SK-N-SH (cell line): ENCODE results near the gene DLL3. TPM values are rescaled to one million over a fixed set of nuclear protein-coding genes. Genes with fewer than 3 reads are reported as not detected.

Experiments used
- CTCF ChIA-PET: fragments of 300-600, 350-600 bp; formaldehyde crosslinking; extraction: SDS; loops from one replicate; lab custom pipeline; 2021; lab: Yijun Ruan, JAX
- POLR2A ChIA-PET: fragments of 350-600 bp; sonication (Branson Sonifier 250); formaldehyde crosslinking; extraction: SDS; loops from one replicate; lab custom pipeline; 2020; ENCODE audit warnings: antibody characterized with exemption, inconsistent platforms; lab: Yijun Ruan, JAX
- DNase-seq: peaks from one replicate; pipeline ENCODE4 v3.0.0; 2012
- H2AFZ ChIP-seq: fragments of 200-600 bp; sonication (generic); 2 replicates; pipeline ENCODE4 v1.8.1; 2016; ENCODE audit warnings: antibody characterized with exemption, mild to moderate bottlenecking, low read depth
- H3F3A ChIP-seq: fragments of 200-600 bp; sonication (generic); replicated peaks from 2 replicates; pipeline ENCODE3; 2016; ENCODE audit warnings: antibody characterized with exemption, mild to moderate bottlenecking; ENCODE audit not compliant: insufficient read depth
- H3K27ac ChIP-seq, 2 experiments: fragments of 200-500 bp in 1 of 2; fragments of 200-600 bp in 1 of 2; sonication (Bioruptor generic) in 1 of 2; sonication (generic), shearing (Covaris generic) in 1 of 2; 2 replicates each; pipeline versions ENCODE4 v1.5.1 to v1.6.1; 2014 to 2016; ENCODE audit warnings: low read depth in 2 of 2, inconsistent platforms in 1 of 2, low read length in 1 of 2, mild to moderate bottlenecking in 1 of 2, mixed read lengths in 1 of 2
- H3K27me3 ChIP-seq: fragments of 200-600 bp; sonication (generic), shearing (Covaris generic); 2 replicates; pipeline ENCODE4 v1.6.1; 2016; ENCODE audit warnings: mixed run types; ENCODE audit not compliant: insufficient read depth
- H3K36me3 ChIP-seq, 2 experiments: fragments of 200-500 bp in 1 of 2; fragments of 200-600 bp in 1 of 2; sonication (Bioruptor generic) in 1 of 2; sonication (generic) in 1 of 2; replicated peaks in 1 of 2; 2 replicates each; pipeline versions ENCODE3 to v1.5.1; 2014 to 2016; ENCODE audit warnings: low read length in 1 of 2, mild to moderate bottlenecking in 1 of 2; ENCODE audit not compliant: insufficient read depth in 2 of 2, control insufficient read depth in 1 of 2
- H3K4me1 ChIP-seq, 2 experiments: fragments of 200-500 bp in 1 of 2; fragments of 200-600 bp in 1 of 2; sonication (Bioruptor generic) in 1 of 2; sonication (generic), shearing (Covaris generic) in 1 of 2; 2 replicates each; pipeline versions ENCODE4 v1.5.1 to v1.6.1; 2014 to 2016; ENCODE audit warnings: low read depth in 1 of 2, low read length in 1 of 2, mixed run types in 1 of 2; ENCODE audit not compliant: insufficient read depth in 2 of 2, control insufficient read depth in 1 of 2
- H3K4me2 ChIP-seq: fragments of 200-600 bp; sonication (generic), shearing (Covaris generic); 2 replicates; pipeline ENCODE4 v1.6.1; 2017; ENCODE audit warnings: mixed run types
- H3K4me3 ChIP-seq, 2 experiments: fragments of 200-500 bp in 1 of 2; fragments of 200-600 bp in 1 of 2; sonication (Bioruptor generic) in 1 of 2; sonication (generic), shearing (Covaris generic) in 1 of 2; 2 replicates each; pipeline versions ENCODE4 v1.5.1 to v1.8.1; 2014 to 2016; ENCODE audit warnings: low read depth in 2 of 2, inconsistent platforms in 1 of 2, low read length in 1 of 2, mild to moderate bottlenecking in 1 of 2, mixed read lengths in 1 of 2, moderate library complexity in 1 of 2
- H3K79me2 ChIP-seq: fragments of 200-600 bp; sonication (generic); 2 replicates; pipeline ENCODE4 v1.8.1; 2017; ENCODE audit warnings: mild to moderate bottlenecking; ENCODE audit not compliant: insufficient read depth
- H3K9ac ChIP-seq: fragments of 200-600 bp; sonication (generic); 2 replicates; pipeline ENCODE4 v1.6.1; 2017; ENCODE audit warnings: mixed run types
- H3K9me2 ChIP-seq: fragments of 200-600 bp; sonication (generic); 2 replicates; pipeline ENCODE4 v1.6.1; 2017; ENCODE audit warnings: mixed run types
- H3K9me3 ChIP-seq: fragments of 200-600 bp; sonication (generic); 2 replicates; pipeline ENCODE4 v1.6.1; 2017; ENCODE audit warnings: mixed run types, mild to moderate bottlenecking, moderate library complexity
- H4K20me1 ChIP-seq: fragments of 200-600 bp; sonication (generic); 2 replicates; pipeline ENCODE4 v1.6.1; 2017; ENCODE audit warnings: mild to moderate bottlenecking, mixed run types; ENCODE audit not compliant: insufficient read depth
- CHD2 ChIP-seq: fragments of 150-350 bp; IDR thresholded peaks from 2 replicates; pipeline ENCODE4 v1.6.1; 2018; ENCODE audit warnings: low read length; ENCODE audit not compliant: partially characterized antibody
- ELF1 ChIP-seq: IDR thresholded peaks from 2 replicates; pipeline ENCODE4 v1.4.0; 2012
- EZH2phosphoT487 ChIP-seq: fragments of 200-600 bp; sonication (generic); IDR thresholded peaks from 2 replicates; pipeline ENCODE4 v1.6.1; 2017; ENCODE audit warnings: low read depth, mixed run types, mild to moderate bottlenecking, antibody characterized with exemption, moderate library complexity, borderline replicate concordance
- FOSL2 ChIP-seq: IDR thresholded peaks from 2 replicates; pipeline ENCODE4 v1.4.0; 2012; ENCODE audit warnings: low read depth, mild to moderate bottlenecking, moderate library complexity, borderline replicate concordance
- FOXJ3 ChIP-seq: sonication (generic); formaldehyde crosslinking; IDR thresholded peaks from 2 replicates; pipeline ENCODE4 v1.5.1; 2020; ENCODE audit warnings: mild to moderate bottlenecking, missing genetic modification reagents
- FOXM1 ChIP-seq: IDR thresholded peaks from 2 replicates; pipeline ENCODE4 v1.4.0; 2012; ENCODE audit warnings: low read depth, mild to moderate bottlenecking
- GABPA ChIP-seq: IDR thresholded peaks from 2 replicates; pipeline ENCODE4 v1.4.0; 2012; ENCODE audit warnings: low read depth, mild to moderate bottlenecking
- GATA2 ChIP-seq: sonication (generic); formaldehyde crosslinking; IDR thresholded peaks from 2 replicates; pipeline ENCODE4 v1.5.0; 2020; ENCODE audit warnings: mild to moderate bottlenecking, missing genetic modification reagents
- JUND ChIP-seq: IDR thresholded peaks from 2 replicates; pipeline ENCODE4 v1.4.0; 2012
- MAX ChIP-seq: IDR thresholded peaks from 2 replicates; pipeline ENCODE4 v1.4.0; 2012; ENCODE audit warnings: low read depth
- MEF2A ChIP-seq: IDR thresholded peaks from 2 replicates; pipeline ENCODE4 v1.4.0; 2012; ENCODE audit warnings: low read depth, borderline replicate concordance
- MXI1 ChIP-seq: IDR thresholded peaks from 2 replicates; pipeline ENCODE4 v1.6.1; 2012; ENCODE audit warnings: mild to moderate bottlenecking, low read depth, low read length, improper control_type of control experiment
- NFIC ChIP-seq: IDR thresholded peaks from 2 replicates; pipeline ENCODE4 v1.4.0; 2012; ENCODE audit warnings: borderline replicate concordance
- NRF1 ChIP-seq: IDR thresholded peaks from 2 replicates; pipeline ENCODE4 v1.6.1; 2012; ENCODE audit warnings: low read depth, mild to moderate bottlenecking, low read length
- PBX3 ChIP-seq: IDR thresholded peaks from 2 replicates; pipeline ENCODE4; 2012
- POLR2AphosphoS5 ChIP-seq: IDR thresholded peaks from 2 replicates; pipeline ENCODE4 v1.6.1; 2012; ENCODE audit warnings: low read depth, low read length
- RAD21 ChIP-seq: IDR thresholded peaks from 2 replicates; pipeline ENCODE4 v1.6.1; 2012; ENCODE audit warnings: mild to moderate bottlenecking, low read length
- RCOR1 ChIP-seq: fragments of 150-350 bp; IDR thresholded peaks from 2 replicates; pipeline ENCODE4 v1.6.1; 2017; ENCODE audit warnings: antibody characterized with exemption, low read length
- RFX5 ChIP-seq: IDR thresholded peaks from 2 replicates; pipeline ENCODE4 v1.6.1; 2012; ENCODE audit warnings: mild to moderate bottlenecking, improper control_type of control experiment, low read length
- RXRA ChIP-seq: IDR thresholded peaks from 2 replicates; pipeline ENCODE4 v1.4.0; 2012; ENCODE audit warnings: low read depth, mild to moderate bottlenecking, borderline replicate concordance
- SMC3 ChIP-seq: IDR thresholded peaks from 2 replicates; pipeline ENCODE4 v1.6.1; 2012; ENCODE audit warnings: low read depth, low read length, improper control_type of control experiment
- TAF1 ChIP-seq: IDR thresholded peaks from 2 replicates; pipeline ENCODE4 v1.6.1; 2012; ENCODE audit warnings: low read depth, mild to moderate bottlenecking, low read length, moderate library complexity, borderline replicate concordance
- TCF12 ChIP-seq: IDR thresholded peaks from 2 replicates; pipeline ENCODE4 v1.4.0; 2012
- TEAD4 ChIP-seq: IDR thresholded peaks from 2 replicates; pipeline ENCODE4 v1.4.0; 2012; ENCODE audit warnings: mild to moderate bottlenecking, borderline replicate concordance; ENCODE audit not compliant: insufficient read depth
- USF1 ChIP-seq: IDR thresholded peaks from 2 replicates; pipeline ENCODE4 v1.4.0; 2012; ENCODE audit warnings: low read depth, borderline replicate concordance
- YY1 ChIP-seq: IDR thresholded peaks from 2 replicates; pipeline ENCODE4 v1.4.0; 2012; ENCODE audit warnings: low read depth, mild to moderate bottlenecking
- ZBTB33 ChIP-seq: IDR thresholded peaks from 2 replicates; pipeline ENCODE4 v1.4.0; 2012; ENCODE audit warnings: low read depth, borderline replicate concordance
- WGBS: methylation state at CpG from one replicate; pipeline ENCODE4 v1.1.6; 2017; ENCODE audit warnings: low lambda C conversion rate; 5-methylcytosine and 5-hydroxymethylcytosine counted together
- polyA plus RNA-seq, 3 experiments: library from polyadenylated mRNA; depleted of rRNA; stranded (reverse); fragments of >200 nt; gene quantifications; 2 replicates each; pipeline ENCODE4 v1.2.3, GENCODE V29; 2012

Gene DLL3
- polyA plus RNA-seq, 1 of the 3 experiments (the other 2 are of a cell fraction): 4.7 TPM

- DNase-seq: peak; percentile 97
- Histone ChIP-seq H4K20me1 (peaks cover 7% of the 10 kb centered on the region; the same call in 1 of the 2 replicates), H2AFZ (peak within 1 kb of the TSS; percentile 75), H3K9me3 (no peaks in the 10 kb centered on the region), H3K27ac (peak within 1 kb of the TSS; percentile 84 to 89), H3K27me3 (no peaks in the 10 kb centered on the region; the same call in 1 of the 2 replicates), H3K36me3 (no peaks in the 10 kb centered on the region), H3K9ac (peak within 1 kb of the TSS; percentile 84), H3F3A (no peaks in the 10 kb centered on the region), H3K79me2 (peaks cover 29% of the 10 kb centered on the region), H3K4me2 (peak within 1 kb of the TSS; percentile 81), H3K4me1 (peaks cover 3 to 7% of the 10 kb centered on the region in 2 experiments; a peak in 2 of 4 replicates), H3K9me2 (no peaks in the 10 kb centered on the region), H3K4me3 (peak within 1 kb of the TSS; percentile 77 to 88)
- under 1% methylated on average over 18 of the region's 84 CpGs for WGBS
- ChIA-PET POLR2A (no interaction called here), CTCF (interaction anchor here (0.6 to 3.1 kb wide), 14 partner anchors 8 to 142 kb away, joined by 3 to 20 read pairs (median 3); partner anchors contain the start of genes DLL3 and RPS16)
- TF ChIP-seq ZBTB33: no peak
- TF ChIP-seq TAF1: 0 out of 2 replicates have a peak, but pooled peaks have one; percentile 45
- TF ChIP-seq CHD2: no peak
- no peak for TF ChIP-seq FOXM1
- no peak for TF ChIP-seq NFIC
- no peak for TF ChIP-seq GATA2 (CRISPR knock-in tag)
- no peak for TF ChIP-seq RCOR1
- peak; percentile 67; the same call in 1 of the 2 replicates for TF ChIP-seq MAX
- no peak for TF ChIP-seq USF1
- no peak for TF ChIP-seq FOXJ3 (CRISPR knock-in tag)
- TF ChIP-seq RAD21: peak; percentile 62
- TF ChIP-seq JUND: no peak
- no peak for TF ChIP-seq RFX5
- TF ChIP-seq EZH2phosphoT487: no peak
- TF ChIP-seq NRF1: peak; percentile 93
- TF ChIP-seq TCF12: no peak
- TF ChIP-seq GABPA: no peak
- peak; percentile 88 for TF ChIP-seq POLR2AphosphoS5
- TF ChIP-seq MEF2A: no peak
- TF ChIP-seq ELF1: no peak
- TF ChIP-seq PBX3: no peak
- peak; percentile 80 for TF ChIP-seq MXI1
- TF ChIP-seq SMC3: peak; percentile 56
- no peak for TF ChIP-seq FOSL2
- TF ChIP-seq RXRA: no peak
- no peak for TF ChIP-seq TEAD4
- peak; percentile 67 for TF ChIP-seq YY1
Measured at GRCh38 chr19:39539518-39540332, 41.0 kb downstream of the DLL3 start, which contains the start of gene EID2. Gene EID2 (minus strand): TSS chr19:39540161. CDS start chr19:39540079, 82 bp downstream.
